ENCODE results near the gene ATP13A3.

GRCh38 chr3:194396859-194397756, 89.7 kb downstream of the ATP13A3 start:
- TF ChIP-seq TEAD4 (IDR thresholded peaks at IDR 0.05; ENCODE audit: low read length) (no peak), TEAD4 (CRISPR knock-in tag; IDR thresholded peaks at IDR 0.05; ENCODE audit: borderline replicate concordance) (no peak), ZNF280B (CRISPR knock-in tag; IDR thresholded peaks at IDR 0.05) (no peak), POLR2A (conservative IDR thresholded peaks at IDR 0.05) (no peak), MAFG (tag; conservative IDR thresholded peaks at IDR 0.05) (no peak), HCFC1 (IDR thresholded peaks at IDR 0.05; ENCODE audit: low read depth, low read length) (no peak), CTCF (IDR thresholded peaks at IDR 0.05 in 2 of 3, conservative IDR thresholded peaks at IDR 0.05 in 1 of 3; ENCODE audit: insufficient read depth in 2 of 3, low read depth in 1 of 3, low read length in 3 of 3) (no peak), MXI1 (IDR thresholded peaks at IDR 0.05; ENCODE audit: low read depth, low read length) (no peak), CBX2 (IDR thresholded peaks at IDR 0.05; ENCODE audit: insufficient read depth, low read length, poor library complexity, severe bottlenecking) (no peak), ZBTB7A (IDR thresholded peaks at IDR 0.05; ENCODE audit: borderline replicate concordance, control insufficient read depth, low read depth, low read length) (no peak)
- TF ChIP-seq, protein P1, sequence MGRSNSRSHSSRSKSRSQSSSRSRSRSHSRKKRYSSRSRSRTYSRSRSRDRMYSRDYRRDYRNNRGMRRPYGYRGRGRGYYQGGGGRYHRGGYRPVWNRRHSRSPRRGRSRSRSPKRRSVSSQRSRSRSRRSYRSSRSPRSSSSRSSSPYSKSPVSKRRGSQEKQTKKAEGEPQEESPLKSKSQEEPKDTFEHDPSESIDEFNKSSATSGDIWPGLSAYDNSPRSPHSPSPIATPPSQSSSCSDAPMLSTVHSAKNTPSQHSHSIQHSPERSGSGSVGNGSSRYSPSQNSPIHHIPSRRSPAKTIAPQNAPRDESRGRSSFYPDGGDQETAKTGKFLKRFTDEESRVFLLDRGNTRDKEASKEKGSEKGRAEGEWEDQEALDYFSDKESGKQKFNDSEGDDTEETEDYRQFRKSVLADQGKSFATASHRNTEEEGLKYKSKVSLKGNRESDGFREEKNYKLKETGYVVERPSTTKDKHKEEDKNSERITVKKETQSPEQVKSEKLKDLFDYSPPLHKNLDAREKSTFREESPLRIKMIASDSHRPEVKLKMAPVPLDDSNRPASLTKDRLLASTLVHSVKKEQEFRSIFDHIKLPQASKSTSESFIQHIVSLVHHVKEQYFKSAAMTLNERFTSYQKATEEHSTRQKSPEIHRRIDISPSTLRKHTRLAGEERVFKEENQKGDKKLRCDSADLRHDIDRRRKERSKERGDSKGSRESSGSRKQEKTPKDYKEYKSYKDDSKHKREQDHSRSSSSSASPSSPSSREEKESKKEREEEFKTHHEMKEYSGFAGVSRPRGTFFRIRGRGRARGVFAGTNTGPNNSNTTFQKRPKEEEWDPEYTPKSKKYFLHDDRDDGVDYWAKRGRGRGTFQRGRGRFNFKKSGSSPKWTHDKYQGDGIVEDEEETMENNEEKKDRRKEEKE (IDR thresholded peaks at IDR 0.05; ENCODE audit: borderline replicate concordance in 1 of 2, control insufficient read depth in 1 of 2, low read depth in 2 of 2, low read length in 1 of 2): no peak
- TF ChIP-seq, protein P2, sequence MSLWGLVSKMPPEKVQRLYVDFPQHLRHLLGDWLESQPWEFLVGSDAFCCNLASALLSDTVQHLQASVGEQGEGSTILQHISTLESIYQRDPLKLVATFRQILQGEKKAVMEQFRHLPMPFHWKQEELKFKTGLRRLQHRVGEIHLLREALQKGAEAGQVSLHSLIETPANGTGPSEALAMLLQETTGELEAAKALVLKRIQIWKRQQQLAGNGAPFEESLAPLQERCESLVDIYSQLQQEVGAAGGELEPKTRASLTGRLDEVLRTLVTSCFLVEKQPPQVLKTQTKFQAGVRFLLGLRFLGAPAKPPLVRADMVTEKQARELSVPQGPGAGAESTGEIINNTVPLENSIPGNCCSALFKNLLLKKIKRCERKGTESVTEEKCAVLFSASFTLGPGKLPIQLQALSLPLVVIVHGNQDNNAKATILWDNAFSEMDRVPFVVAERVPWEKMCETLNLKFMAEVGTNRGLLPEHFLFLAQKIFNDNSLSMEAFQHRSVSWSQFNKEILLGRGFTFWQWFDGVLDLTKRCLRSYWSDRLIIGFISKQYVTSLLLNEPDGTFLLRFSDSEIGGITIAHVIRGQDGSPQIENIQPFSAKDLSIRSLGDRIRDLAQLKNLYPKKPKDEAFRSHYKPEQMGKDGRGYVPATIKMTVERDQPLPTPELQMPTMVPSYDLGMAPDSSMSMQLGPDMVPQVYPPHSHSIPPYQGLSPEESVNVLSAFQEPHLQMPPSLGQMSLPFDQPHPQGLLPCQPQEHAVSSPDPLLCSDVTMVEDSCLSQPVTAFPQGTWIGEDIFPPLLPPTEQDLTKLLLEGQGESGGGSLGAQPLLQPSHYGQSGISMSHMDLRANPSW (CRISPR knock-in tag; IDR thresholded peaks at IDR 0.05): no peak
- TF ChIP-seq, protein P3, sequence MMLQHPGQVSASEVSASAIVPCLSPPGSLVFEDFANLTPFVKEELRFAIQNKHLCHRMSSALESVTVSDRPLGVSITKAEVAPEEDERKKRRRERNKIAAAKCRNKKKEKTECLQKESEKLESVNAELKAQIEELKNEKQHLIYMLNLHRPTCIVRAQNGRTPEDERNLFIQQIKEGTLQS (IDR thresholded peaks at IDR 0.05): no peak
- TF ChIP-seq, protein P3 (CRISPR knock-in tag; conservative IDR thresholded peaks at IDR 0.05): no peak
- TF ChIP-seq, protein P4, sequence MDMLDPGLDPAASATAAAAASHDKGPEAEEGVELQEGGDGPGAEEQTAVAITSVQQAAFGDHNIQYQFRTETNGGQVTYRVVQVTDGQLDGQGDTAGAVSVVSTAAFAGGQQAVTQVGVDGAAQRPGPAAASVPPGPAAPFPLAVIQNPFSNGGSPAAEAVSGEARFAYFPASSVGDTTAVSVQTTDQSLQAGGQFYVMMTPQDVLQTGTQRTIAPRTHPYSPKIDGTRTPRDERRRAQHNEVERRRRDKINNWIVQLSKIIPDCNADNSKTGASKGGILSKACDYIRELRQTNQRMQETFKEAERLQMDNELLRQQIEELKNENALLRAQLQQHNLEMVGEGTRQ (CRISPR knock-in tag; IDR thresholded peaks at IDR 0.05): no peak
